HG03135 (cell line): Measurements from ENCODE around the gene PI4KB.

Experiments
- ATAC-seq: cut with Tn5 transposase; IDR thresholded peaks from one replicate; pipeline ENCODE4 v1.9.1; 2021; ENCODE audit warnings: mild to moderate bottlenecking, moderate library complexity; ENCODE audit not compliant: unreplicated experiment

Gene PI4KB

GRCh38 chr1:151312826-151313225 is 14.4 kb downstream of the PI4KB start:
- ATAC-seq: no peak

- no peak for ATAC-seq
Observed at GRCh38 chr1:151312411-151312810, 14.8 kb downstream of the PI4KB start.

- no peak for ATAC-seq
Observed at GRCh38 chr1:151311589-151312331, 15.5 kb downstream of the PI4KB start.

- no peak for ATAC-seq
Observed at GRCh38 chr1:151311011-151311410, 16.2 kb downstream of the PI4KB start.

GRCh38 chr1:151309811-151310323 is 17.3 kb downstream of the PI4KB start:
- ATAC-seq: no peak

- ATAC-seq: no peak
Observed at GRCh38 chr1:151294742-151295462, 32.3 kb downstream of the PI4KB start.

GRCh38 chr1:151293093-151293492 is 34.1 kb downstream of the PI4KB start:
- no peak for ATAC-seq

GRCh38 chr1:151292207-151293030 is 34.8 kb downstream of the PI4KB start:
- no peak for ATAC-seq

- no peak for ATAC-seq
Observed at GRCh38 chr1:151290709-151291303, 36.4 kb downstream of the PI4KB start.

- ATAC-seq: no peak
Observed at GRCh38 chr1:151289991-151290708, 37.1 kb downstream of the PI4KB start.

GRCh38 chr1:151289080-151289935 is 37.9 kb downstream of the PI4KB start:
- no peak for ATAC-seq

- no peak for ATAC-seq
Observed at GRCh38 chr1:151288502-151288901, 38.7 kb downstream of the PI4KB start.

- no peak for ATAC-seq
Observed at GRCh38 chr1:151287767-151288500, 39.3 kb downstream of the PI4KB start.

- no peak for ATAC-seq
Observed at GRCh38 chr1:151287341-151287699, 39.9 kb downstream of the PI4KB start.

GRCh38 chr1:151286619-151287340 is 40.4 kb downstream of the PI4KB start:
- no peak for ATAC-seq

- ATAC-seq: no peak
Observed at GRCh38 chr1:151284013-151284577, 43.1 kb downstream of the PI4KB start.

GRCh38 chr1:151282883-151283725 is 44.1 kb downstream of the PI4KB start:
- ATAC-seq: peak; percentile 3
